Suppressor macrophage (primary cell): ENCODE measurements around the gene METAP1D.
A peak's percentile ranks its signal among the peaks of the same experiment; 100 is the strongest.
"Not testable (repeated sequence)": the region's sequence is repeated elsewhere in the genome, so short reads cannot be mapped to it uniquely, and the experiment has no call there.

Source experiments
- DNase-seq, 4 experiments: peaks; one replicate each; pipeline ENCODE4 v3.0.0-alpha.2; 2020 to 2022

The METAP1D gene

DNA sequence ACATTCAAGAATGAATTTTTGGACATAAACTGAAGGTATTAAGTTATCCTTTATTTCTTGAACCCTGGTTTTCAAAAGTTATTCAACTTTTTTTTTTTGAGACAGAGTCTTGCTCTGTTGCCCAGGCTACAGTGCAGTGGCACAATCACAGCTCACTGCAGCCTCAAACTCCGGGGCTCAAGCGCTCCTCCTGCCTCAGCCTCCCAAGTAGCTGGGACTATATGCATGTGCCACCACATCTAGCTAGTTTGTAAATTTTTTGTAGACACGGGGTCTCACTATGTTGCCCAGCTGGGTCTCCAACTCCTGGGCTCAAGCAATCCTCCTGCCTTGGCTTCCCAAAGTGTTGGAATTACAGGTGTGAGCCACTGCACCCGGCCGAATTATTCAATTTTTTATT is 2.7 kb upstream of the METAP1D start:
- not testable (repeated sequence) for DNase-seq

GRCh38 chr2:171999161-171999560 is 592 bp upstream of the METAP1D start:
- no peak for DNase-seq

DNA sequence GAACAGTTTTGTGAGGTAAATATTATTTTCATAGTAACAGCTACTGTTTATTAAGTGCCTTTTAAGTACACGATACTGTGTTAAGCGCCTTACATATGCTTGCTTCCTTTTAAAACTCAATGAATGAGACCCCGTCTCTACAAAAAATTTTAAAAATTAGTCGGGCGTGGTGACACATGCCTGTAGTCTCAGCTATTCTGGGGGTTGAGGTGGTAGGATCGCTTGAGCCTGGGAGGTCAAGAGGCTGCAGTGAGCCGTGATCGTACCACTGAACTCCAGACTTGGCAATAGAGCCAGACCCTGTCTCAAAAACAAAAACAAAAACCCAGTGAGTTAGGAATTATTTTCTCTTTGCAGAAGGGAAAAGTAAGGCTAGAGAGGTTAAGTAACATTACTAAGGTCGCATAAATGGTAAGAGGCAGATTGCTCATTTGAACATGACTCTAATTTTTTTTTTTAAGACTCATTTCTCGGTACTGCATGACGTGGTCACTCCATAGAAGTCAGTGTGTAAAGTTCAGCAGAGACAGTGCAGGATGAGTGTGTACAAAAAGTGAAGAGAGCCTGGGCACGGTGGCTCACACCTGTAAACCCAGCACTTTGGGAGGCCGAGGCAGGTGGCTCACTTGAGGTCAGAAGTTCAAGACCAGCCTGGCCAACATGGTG is 1.1 kb downstream of the METAP1D start:
- DNase-seq: no peak

DNA sequence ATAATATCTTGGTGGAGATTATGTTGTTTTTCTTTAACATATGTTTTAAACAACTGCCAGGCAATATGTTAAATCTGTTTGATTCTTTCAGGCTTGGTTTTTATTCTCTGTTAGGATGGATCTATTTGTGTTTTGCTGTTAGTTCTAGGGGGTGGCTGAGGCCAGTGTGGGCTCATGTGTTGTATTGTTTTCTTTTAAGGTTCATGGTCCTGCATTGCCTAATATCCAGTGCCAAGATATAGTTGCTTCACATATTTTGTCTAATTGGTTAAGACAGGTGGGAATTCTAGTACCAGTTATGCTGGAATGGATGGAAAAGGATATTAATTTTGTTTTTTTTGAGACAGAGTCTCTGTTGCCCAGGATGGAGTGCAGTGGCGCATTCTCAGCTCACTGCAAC is 7.6 kb downstream of the METAP1D start:
- no peak for DNase-seq

DNA sequence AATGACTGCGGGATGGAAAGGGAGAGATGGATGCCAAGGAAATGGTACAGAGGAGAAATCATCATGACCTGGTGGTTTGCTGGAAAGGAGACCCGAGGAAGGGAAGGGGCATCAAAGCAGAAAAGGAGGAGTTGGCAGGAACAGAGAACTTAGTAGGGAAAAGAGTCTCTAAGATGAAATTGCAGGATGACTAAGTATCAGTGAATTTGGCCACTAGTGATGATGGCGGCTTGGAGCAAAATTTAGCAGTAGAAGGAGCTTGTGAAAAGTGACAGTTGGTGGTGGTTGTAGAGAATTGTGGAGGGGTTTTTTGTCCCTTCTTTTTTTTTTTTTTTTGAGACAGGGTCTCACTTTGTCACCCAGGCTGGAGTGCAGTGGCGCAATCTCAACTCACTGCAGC is 10.1 kb downstream of the METAP1D start:
- DNase-seq: no peak

DNA sequence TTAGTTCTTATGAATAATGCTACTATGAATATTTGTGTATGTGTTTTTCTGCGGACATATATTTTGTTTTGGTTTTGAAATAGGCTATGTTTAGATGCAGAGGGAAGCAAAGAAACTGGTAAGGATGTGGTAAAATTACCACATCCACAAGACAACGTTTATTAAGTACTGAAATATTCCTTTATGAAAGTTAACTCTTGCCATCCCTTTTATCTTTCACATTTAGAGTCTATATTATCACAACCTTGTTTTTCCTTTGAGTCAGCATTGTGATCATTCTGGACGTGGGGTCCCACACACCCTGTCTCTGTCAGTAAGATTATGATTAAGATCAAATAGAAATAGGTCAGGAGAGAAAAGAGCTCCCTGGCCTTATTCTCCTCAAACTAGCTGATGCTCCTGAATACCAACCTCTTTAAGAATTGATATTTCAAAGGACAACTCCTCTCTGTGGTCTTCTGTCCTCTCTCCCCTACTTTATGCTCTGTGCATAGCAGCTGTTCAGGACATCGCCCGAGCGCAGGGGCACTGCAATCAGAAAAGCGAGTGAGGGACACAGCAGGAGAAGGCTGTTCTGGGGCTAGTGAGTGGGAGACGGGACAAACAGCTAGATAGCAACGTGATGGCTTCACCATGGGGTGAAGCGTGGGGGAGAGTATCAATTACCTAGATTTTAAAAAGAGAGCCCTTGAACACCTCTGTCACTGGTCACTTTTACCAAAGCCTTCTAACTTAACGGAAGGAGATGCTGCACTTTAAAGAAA is 12.2 kb downstream of the METAP1D start:
- DNase-seq: peak in 2 of 4 experiments; percentile 47 to 54

DNA sequence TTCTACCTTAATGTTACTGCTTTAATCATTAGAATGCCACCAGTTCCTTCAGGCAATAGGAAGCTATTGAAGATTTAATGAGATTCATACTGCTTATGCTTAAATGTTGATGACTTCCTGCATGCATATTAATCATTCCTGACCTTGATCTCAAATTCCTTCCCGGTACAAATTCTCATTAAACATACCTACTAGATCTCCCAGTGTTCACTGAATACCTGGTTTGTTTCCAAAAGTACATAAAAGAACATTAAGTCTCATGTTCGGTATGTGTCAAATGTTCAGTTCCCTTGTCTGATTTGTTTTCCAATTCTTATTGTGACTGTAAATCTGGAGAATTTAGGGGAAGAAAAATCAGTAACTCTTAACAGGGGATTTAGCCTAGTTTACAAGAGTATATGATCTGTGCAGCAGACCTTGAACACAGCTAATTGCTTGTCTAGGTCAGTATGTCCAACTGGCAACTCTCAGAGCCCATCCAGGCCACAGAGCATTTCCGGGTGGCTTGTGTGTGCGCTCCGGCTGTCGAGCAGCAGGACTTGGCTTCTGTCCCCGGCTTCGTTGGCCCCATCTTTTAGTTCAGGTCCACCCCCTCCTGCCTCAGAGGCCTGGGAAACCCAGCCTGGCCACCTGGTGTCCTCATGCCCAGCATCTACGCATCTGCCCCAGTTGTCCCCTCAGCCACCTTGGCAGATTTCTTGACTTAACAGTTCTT is 13.1 kb downstream of the METAP1D start:
- DNase-seq: no peak

DNA sequence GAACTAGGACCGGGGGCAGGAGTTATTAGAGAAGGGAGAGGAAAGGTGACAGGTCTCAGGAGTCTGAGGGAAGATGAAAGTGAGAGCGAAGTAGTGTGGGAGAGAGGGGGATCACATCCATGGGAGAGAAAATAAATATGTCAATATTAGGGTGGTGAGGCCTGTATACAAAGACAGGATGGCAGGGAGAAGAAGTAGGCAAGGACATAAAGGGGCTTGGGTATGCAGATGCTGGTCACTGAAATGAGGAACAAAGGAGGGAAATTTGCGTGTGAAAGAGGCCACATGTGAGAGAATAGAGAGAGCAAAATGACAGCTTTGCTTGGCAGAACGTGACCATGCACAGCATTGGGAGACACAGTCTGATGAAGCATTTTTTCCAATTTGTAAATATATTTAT is 13.6 kb downstream of the METAP1D start:
- DNase-seq: peak; percentile 64 to 84 (median 74)

DNA sequence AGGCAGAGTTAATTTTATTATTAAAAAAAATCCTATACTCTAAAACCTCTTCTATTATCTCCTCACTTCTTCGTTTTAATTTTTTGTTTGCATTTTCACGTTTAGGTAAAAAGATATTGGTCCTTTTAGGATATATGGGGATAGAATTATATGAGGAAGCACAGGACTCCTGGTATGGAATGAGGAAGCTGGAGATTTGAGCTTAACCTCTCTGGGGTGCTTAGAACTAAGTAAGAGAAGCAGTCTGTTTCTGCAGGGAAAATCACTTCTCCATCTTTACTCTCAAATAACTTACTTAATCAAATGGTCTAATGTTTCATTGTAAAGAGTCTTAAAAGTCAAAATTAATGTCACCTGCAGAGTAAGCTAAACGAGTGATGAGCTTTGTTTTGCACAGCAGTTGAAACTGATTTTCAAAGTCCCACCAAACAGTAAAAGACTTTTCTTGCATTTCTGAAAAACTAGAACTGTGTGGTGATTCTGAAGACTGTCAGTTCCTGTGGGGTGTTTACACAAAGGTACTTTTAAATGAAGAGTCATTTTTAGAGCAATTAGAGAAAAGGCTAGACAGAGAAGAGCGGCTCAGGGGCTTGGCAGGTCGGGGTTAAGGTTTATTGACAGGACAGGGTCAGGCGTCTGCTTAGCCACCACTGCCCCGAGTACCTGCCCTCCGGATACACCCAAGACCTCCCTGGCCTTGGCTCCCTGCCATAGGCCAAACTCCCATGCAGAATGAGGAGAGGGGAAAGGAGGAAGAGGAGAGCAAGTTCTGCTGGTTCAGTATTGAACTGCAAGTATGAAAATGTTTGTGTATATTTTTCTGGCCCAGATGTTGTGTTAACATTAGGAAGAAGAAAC is 21.6 kb downstream of the METAP1D start:
- peak; percentile 26 to 63 (median 49) for DNase-seq

DNA sequence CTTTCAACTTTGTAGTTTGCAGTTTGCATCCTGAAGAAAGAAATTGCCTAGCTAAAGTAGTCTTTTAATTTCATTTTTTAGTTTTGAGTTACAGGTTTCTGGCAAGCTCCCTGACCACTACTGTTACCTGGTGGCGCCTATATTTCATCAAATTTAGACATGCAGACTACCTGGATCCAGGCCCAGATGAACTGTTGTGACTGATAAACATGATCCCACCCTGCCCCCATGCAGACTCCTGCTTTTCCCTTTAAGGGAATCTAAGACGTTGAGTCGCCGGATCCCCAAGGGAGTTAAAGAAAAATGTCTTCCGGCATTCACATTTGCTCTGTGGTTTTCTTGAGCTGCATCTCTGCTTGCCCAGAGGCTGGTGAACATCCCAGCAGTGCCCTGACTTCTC is 22.2 kb downstream of the METAP1D start:
- no peak for DNase-seq

DNA sequence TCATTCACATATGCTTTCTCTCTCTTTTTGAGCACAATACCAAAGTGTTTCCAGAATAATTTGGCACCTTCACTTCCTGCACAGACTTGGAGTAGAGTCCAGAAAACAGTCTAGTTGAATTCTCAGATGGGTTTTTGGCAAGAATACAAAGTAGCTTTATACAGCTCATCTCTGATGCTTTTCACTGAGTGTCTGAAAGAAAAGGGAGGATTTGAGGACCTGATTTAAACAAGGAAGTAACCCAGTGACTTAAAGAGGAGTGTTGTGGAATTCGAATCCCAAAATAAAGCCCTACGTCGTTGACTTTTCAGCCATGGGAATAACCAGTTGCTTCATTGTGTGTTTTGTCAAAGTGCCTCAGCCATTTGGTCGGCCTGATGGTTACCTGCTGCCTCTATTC is 31.8 kb downstream of the METAP1D start:
- DNase-seq: no peak

GRCh38 chr2:172038121-172038520 is 38.4 kb downstream of the METAP1D start:
- DNase-seq: no peak

DNA sequence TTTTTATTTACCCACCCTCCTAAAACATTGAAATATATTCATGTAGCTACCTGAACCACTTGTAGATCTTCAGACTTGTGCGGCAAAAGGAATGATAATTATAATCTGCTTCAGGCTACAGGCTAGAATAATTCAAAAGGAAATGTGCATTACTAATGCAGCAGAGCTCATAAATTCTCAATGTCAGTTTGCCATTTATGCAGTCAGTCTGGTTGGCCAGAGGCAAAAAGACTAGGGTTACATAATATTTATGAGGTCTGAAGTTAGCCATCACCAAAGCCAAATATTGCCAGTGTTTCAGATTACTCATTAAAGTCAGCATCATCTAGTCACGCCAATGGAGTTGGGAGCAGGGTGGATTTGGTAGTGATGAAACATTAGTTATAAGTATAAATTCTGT is 38.9 kb downstream of the METAP1D start:
- DNase-seq: no peak

DNA sequence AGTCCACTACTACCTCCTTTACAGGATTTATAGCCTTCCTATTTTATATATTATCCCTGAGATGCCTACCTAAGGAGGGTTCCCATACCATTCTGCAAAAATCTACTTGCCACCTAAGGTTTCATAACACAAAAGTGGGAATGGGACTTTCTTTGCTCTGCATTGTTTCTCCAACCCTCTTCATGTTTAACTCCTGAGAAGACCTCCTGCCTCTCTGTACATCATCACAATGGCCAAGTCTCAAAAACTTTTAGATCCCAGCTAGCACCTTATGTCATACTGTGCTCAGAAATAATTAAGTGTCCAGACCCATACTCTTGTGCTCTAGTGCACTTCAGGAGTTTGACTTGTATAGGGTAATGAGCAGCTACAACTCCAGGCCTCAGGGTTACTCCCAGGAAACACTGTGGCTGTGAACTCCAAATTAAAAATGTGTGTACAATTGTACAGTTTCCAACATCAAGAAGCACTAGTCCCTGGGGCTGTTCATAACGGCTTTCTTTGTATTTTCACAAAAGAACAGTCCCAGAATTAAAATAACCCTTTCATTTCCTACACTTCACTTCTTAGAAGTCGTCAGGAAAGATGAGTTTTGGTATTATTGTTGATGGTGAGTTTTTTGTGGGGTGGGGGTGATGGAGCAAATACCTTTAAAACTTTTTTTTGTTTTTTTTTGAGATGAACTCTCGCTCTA is 39.4 kb downstream of the METAP1D start:
- DNase-seq: no peak

GRCh38 chr2:172040311-172040710 is 40.6 kb downstream of the METAP1D start:
- DNase-seq: no peak

GRCh38 chr2:172046080-172046678 is 46.4 kb downstream of the METAP1D start:
- peak in 2 of 4 experiments; percentile 19 to 30 for DNase-seq

DNA sequence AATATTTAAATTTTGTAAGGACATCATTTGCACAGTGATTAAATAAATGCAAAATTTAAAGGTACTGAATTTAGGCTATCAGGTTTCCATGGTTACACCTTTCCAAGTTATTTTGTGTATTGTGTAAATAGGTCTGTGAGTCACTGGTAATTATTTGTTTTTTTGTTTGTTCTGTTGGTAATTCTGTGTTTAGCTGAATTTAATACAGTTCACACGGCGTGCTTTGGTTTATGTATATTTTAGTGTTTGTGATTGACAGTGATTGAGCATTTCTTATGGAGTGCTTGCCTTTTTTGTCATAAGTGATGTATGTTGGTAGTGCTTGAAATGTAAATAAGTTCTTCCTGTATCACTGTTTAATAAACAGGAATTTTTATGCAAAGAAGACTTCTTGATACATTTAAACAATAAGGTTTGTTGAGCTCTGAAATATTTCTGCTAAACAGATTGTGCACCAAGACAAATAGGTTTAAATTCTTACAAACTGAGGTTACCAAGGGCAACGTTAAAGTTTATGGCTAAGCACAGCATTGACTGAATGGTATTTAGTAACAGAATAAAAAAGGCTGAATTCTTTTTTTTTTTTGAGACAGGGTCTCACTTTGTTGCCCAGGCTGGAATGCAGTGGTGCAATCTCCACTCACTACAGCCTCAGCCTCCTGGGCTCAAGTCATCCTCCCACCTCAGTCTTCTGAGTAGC is 47.3 kb downstream of the METAP1D start:
- no peak for DNase-seq

DNA sequence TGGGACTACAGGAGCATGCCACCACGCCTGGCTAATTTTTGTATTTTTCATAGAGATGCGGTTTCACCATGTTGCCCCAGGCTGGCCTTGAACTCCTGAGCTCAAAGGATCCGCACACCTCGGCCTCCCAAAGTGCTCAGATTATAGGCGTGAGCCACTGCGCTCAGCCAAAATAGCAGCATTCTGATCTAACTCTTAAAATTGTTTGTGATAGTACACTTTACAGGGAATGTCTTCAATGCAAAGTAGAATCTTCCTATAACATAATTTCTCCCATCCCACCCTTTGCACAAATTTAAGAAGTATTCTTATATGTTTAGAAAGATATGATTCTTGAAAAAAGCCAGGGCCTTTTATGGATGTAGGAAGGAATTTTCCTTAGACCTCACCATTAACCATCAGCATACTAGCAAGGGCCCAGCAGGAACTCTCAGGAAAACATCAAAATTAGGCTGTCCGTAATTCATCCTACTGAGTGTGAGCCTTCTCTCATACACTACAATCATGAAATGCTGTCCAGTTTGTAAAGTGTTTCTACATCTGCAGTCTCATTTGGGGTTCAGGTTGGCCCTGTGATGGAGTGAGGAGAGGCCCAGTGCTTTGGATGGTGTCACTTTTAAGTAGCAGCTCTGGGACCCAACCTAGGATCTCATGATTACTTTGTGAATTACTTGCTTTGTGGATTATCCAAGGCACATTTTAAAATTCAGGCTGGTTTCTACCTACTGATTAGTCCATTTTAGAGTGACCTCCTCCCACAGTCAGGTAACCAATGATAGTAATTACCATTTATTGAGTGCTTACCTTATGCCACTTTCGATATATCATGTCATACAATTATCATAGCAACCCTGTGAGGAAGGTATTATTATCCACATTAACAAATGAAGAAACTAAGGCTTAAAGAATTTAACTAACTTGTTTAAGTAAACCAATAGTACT is 48.1 kb downstream of the METAP1D start:
- no peak for DNase-seq
